ENCODE results near the gene NPR3. TPM values are rescaled to one million over a fixed set of nuclear protein-coding genes. Genes with fewer than 3 reads are reported as not detected.

NPR3 gene
- total and polyA plus RNA-seq, 2 experiments from 2014 or later = 0.07 to 0.15 TPM

DNA sequence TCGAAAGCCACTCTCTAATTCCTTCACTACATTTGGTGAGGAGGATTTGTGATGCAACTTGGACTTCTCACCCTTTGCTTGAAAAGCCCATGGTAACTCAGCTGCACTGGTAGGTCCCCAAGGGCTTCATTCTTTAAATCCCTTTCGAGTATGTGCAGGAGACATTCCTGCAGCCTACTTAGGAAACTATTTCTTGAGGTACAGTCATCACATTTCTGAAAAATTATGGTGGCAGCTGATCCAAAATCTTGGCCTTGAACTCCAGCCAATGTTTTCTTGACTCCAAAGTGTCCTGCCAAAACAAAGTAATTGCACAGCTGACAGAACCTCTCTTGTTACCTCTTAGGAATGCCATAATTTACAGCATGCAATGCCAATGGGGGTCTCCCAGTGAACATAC, 99.7 kb downstream of the NPR3 start:
- Histone ChIP-seq H3K4me3 (no peak overlapping the region), H4K20me1 (replicated peaks; ENCODE audit: insufficient read depth) (no peaks in the 10 kb centered on the region), H3K36me3 (ENCODE audit: insufficient read depth) (no peaks in the 10 kb centered on the region), H3K9me2 (ENCODE audit: insufficient read depth) (peaks cover 5% of the 10 kb centered on the region; the same call in 1 of the 2 replicates), H3K79me2 (replicated peaks; ENCODE audit: insufficient read depth) (no peaks in the 10 kb centered on the region), H2AFZ (no peak overlapping the region), H3F3A (replicated peaks; ENCODE audit: low read depth) (no peaks in the 10 kb centered on the region), H3K27me3 (ENCODE audit: insufficient read depth) (no peaks in the 10 kb centered on the region), H3K4me1 (ENCODE audit: insufficient read depth) (no peaks in the 10 kb centered on the region), H3K27ac (ENCODE audit: low read depth) (no peak overlapping the region), H3K4me2 (no peak overlapping the region)
- DNase-seq (ENCODE audit: low spot score) = no peak
- TF ChIP-seq EZH2 (IDR thresholded peaks at IDR 0.05; ENCODE audit: low read depth, unreplicated experiment) = no peak
- H3K27me3 Mint-ChIP-seq (ENCODE audit: insufficient read depth, low read depth, poor library complexity) = no peaks in the 10 kb centered on the region
- peaks cover 4% of the 10 kb centered on the region; the same call in 2 of the 3 replicates for H3K36me3 Mint-ChIP-seq (ENCODE audit: low read depth)
- H3K4me1 Mint-ChIP-seq = no peaks in the 10 kb centered on the region
- H3K4me3 Mint-ChIP-seq = no peak overlapping the region
- no peak overlapping the region for H3K27ac Mint-ChIP-seq
- no peak for ATAC-seq
- peaks cover 17% of the 10 kb centered on the region for H3K9me3 Mint-ChIP-seq

DNA sequence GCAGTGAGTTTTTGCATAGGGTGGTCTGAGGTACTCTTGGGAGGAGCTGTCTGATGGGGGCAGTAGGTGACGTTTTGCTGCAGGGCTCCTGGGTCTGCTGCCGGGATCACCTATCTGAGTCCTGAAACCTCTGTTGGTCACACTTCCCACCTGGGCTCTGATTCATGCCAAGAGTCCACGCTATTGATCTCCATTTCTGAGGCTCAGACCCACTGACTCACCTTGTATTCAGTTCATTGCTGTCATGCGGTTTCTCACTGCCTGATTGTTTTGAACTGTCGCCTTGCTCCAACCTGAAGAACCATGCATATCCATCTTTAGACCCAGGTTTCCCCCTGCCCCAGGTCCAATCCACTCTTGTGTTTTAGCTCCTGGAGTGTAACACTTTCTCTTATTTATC, 101.3 kb downstream of the NPR3 start:
- H2AFZ ChIP-seq = no peak overlapping the region
- no peaks in the 10 kb centered on the region for H3K4me1 Mint-ChIP-seq
- H3F3A ChIP-seq (replicated peaks; ENCODE audit: low read depth) = no peaks in the 10 kb centered on the region
- no peak overlapping the region for H3K4me2 ChIP-seq
- no peak overlapping the region for H3K4me3 ChIP-seq
- no peak overlapping the region for H3K27ac ChIP-seq (ENCODE audit: low read depth)
- no peak overlapping the region for H3K27ac Mint-ChIP-seq
- H3K36me3 ChIP-seq (ENCODE audit: insufficient read depth) = no peaks in the 10 kb centered on the region
- no peaks in the 10 kb centered on the region for H3K79me2 ChIP-seq (replicated peaks; ENCODE audit: insufficient read depth)
- H3K9me3 Mint-ChIP-seq = peaks cover 22% of the 10 kb centered on the region
- H3K27me3 Mint-ChIP-seq (ENCODE audit: insufficient read depth, low read depth, poor library complexity) = peaks cover 3% of the 10 kb centered on the region
- no peak overlapping the region for H3K4me3 Mint-ChIP-seq
- ATAC-seq (no peak), DNase-seq (ENCODE audit: low spot score) (no peak)
- H3K9me2 ChIP-seq (ENCODE audit: insufficient read depth) = peaks cover 5% of the 10 kb centered on the region; the same call in 1 of the 2 replicates
- H4K20me1 ChIP-seq (replicated peaks; ENCODE audit: insufficient read depth) = no peaks in the 10 kb centered on the region
- H3K36me3 Mint-ChIP-seq (ENCODE audit: low read depth) = peaks cover 4% of the 10 kb centered on the region; the same call in 2 of the 3 replicates
- H3K27me3 ChIP-seq (ENCODE audit: insufficient read depth) = no peaks in the 10 kb centered on the region
- H3K4me1 ChIP-seq (ENCODE audit: insufficient read depth) = no peaks in the 10 kb centered on the region
- TF ChIP-seq, protein P1, sequence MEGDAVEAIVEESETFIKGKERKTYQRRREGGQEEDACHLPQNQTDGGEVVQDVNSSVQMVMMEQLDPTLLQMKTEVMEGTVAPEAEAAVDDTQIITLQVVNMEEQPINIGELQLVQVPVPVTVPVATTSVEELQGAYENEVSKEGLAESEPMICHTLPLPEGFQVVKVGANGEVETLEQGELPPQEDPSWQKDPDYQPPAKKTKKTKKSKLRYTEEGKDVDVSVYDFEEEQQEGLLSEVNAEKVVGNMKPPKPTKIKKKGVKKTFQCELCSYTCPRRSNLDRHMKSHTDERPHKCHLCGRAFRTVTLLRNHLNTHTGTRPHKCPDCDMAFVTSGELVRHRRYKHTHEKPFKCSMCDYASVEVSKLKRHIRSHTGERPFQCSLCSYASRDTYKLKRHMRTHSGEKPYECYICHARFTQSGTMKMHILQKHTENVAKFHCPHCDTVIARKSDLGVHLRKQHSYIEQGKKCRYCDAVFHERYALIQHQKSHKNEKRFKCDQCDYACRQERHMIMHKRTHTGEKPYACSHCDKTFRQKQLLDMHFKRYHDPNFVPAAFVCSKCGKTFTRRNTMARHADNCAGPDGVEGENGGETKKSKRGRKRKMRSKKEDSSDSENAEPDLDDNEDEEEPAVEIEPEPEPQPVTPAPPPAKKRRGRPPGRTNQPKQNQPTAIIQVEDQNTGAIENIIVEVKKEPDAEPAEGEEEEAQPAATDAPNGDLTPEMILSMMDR (conservative IDR thresholded peaks at IDR 0.05; ENCODE audit: low read depth in 2 of 2) = no peak
- TF ChIP-seq, protein P2, sequence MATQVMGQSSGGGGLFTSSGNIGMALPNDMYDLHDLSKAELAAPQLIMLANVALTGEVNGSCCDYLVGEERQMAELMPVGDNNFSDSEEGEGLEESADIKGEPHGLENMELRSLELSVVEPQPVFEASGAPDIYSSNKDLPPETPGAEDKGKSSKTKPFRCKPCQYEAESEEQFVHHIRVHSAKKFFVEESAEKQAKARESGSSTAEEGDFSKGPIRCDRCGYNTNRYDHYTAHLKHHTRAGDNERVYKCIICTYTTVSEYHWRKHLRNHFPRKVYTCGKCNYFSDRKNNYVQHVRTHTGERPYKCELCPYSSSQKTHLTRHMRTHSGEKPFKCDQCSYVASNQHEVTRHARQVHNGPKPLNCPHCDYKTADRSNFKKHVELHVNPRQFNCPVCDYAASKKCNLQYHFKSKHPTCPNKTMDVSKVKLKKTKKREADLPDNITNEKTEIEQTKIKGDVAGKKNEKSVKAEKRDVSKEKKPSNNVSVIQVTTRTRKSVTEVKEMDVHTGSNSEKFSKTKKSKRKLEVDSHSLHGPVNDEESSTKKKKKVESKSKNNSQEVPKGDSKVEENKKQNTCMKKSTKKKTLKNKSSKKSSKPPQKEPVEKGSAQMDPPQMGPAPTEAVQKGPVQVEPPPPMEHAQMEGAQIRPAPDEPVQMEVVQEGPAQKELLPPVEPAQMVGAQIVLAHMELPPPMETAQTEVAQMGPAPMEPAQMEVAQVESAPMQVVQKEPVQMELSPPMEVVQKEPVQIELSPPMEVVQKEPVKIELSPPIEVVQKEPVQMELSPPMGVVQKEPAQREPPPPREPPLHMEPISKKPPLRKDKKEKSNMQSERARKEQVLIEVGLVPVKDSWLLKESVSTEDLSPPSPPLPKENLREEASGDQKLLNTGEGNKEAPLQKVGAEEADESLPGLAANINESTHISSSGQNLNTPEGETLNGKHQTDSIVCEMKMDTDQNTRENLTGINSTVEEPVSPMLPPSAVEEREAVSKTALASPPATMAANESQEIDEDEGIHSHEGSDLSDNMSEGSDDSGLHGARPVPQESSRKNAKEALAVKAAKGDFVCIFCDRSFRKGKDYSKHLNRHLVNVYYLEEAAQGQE (IDR thresholded peaks at IDR 0.05; ENCODE audit: unreplicated experiment) = no peak
- TF ChIP-seq, protein P3, sequence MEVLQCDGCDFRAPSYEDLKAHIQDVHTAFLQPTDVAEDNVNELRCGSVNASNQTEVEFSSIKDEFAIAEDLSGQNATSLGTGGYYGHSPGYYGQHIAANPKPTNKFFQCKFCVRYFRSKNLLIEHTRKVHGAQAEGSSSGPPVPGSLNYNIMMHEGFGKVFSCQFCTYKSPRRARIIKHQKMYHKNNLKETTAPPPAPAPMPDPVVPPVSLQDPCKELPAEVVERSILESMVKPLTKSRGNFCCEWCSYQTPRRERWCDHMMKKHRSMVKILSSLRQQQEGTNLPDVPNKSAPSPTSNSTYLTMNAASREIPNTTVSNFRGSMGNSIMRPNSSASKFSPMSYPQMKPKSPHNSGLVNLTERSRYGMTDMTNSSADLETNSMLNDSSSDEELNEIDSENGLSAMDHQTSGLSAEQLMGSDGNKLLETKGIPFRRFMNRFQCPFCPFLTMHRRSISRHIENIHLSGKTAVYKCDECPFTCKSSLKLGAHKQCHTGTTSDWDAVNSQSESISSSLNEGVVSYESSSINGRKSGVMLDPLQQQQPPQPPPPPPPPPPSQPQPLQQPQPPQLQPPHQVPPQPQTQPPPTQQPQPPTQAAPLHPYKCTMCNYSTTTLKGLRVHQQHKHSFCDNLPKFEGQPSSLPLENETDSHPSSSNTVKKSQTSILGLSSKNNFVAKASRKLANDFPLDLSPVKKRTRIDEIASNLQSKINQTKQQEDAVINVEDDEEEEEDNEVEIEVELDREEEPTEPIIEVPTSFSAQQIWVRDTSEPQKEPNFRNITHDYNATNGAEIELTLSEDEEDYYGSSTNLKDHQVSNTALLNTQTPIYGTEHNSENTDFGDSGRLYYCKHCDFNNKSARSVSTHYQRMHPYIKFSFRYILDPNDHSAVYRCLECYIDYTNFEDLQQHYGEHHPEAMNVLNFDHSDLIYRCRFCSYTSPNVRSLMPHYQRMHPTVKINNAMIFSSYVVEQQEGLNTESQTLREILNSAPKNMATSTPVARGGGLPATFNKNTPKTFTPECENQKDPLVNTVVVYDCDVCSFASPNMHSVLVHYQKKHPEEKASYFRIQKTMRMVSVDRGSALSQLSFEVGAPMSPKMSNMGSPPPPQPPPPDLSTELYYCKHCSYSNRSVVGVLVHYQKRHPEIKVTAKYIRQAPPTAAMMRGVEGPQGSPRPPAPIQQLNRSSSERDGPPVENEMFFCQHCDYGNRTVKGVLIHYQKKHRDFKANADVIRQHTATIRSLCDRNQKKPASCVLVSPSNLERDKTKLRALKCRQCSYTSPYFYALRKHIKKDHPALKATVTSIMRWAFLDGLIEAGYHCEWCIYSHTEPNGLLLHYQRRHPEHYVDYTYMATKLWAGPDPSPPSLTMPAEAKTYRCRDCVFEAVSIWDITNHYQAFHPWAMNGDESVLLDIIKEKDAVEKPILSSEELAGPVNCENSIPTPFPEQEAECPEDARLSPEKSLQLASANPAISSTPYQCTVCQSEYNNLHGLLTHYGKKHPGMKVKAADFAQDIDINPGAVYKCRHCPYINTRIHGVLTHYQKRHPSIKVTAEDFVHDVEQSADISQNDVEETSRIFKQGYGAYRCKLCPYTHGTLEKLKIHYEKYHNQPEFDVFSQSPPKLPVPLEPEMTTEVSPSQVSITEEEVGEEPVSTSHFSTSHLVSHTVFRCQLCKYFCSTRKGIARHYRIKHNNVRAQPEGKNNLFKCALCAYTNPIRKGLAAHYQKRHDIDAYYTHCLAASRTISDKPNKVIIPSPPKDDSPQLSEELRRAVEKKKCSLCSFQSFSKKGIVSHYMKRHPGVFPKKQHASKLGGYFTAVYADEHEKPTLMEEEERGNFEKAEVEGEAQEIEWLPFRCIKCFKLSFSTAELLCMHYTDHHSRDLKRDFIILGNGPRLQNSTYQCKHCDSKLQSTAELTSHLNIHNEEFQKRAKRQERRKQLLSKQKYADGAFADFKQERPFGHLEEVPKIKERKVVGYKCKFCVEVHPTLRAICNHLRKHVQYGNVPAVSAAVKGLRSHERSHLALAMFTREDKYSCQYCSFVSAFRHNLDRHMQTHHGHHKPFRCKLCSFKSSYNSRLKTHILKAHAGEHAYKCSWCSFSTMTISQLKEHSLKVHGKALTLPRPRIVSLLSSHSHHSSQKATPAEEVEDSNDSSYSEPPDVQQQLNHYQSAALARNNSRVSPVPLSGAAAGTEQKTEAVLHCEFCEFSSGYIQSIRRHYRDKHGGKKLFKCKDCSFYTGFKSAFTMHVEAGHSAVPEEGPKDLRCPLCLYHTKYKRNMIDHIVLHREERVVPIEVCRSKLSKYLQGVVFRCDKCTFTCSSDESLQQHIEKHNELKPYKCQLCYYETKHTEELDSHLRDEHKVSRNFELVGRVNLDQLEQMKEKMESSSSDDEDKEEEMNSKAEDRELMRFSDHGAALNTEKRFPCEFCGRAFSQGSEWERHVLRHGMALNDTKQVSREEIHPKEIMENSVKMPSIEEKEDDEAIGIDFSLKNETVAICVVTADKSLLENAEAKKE (CRISPR knock-in tag; IDR thresholded peaks at IDR 0.05) = no peak
- TF ChIP-seq EZH2phosphoT487 (IDR thresholded peaks at IDR 0.05; ENCODE audit: unreplicated experiment) (no peak), ZNF331 (CRISPR knock-in tag; IDR thresholded peaks at IDR 0.05; ENCODE audit: low read depth) (no peak), NANOG (IDR thresholded peaks at IDR 0.05; ENCODE audit: borderline replicate concordance) (no peak), EZH2 (IDR thresholded peaks at IDR 0.05; ENCODE audit: low read depth, unreplicated experiment) (no peak), STAT1 (IDR thresholded peaks at IDR 0.05; ENCODE audit: unreplicated experiment) (no peak), POLR2AphosphoS5 (IDR thresholded peaks at IDR 0.05; ENCODE audit: low read depth) (no peak), JUNB (IDR thresholded peaks at IDR 0.05; ENCODE audit: unreplicated experiment) (no peak), ZNF114 (CRISPR knock-in tag; IDR thresholded peaks at IDR 0.05) (no peak)

Data from GM23338 (cell line).